Pancreas (tissue), 10 donors: ENCODE data around the gene SDR42E2. TPM values are rescaled to one million over a fixed set of nuclear protein-coding genes. Genes with fewer than 3 reads are reported as not detected.
"Not testable (repeated sequence)": the region's sequence is repeated elsewhere in the genome, so short reads cannot be mapped to it uniquely, and the experiment has no call there.

Source experiments
- ATAC-seq, 4 donors: fragments of 200-7000 bp; cut with Tn5 transposase; one replicate each; pipeline versions ENCODE4 v1.8.0 to v1.9.1; 2020; ENCODE audit warnings: mild to moderate bottlenecking in 4 of 4, moderate library complexity in 4 of 4
- DNase-seq, 6 donors: peaks; one replicate each; pipeline ENCODE4 v3.0.0-alpha.2; 2020
- FAIRE-seq: peaks from 2 replicates; lab custom pipeline; 2012; peaks lifted over from hg19 to GRCh38; lab: Jason Lieb, UNC
- H3K27ac ChIP-seq, 4 donors: fragments of 200-600 bp; sonication (generic); 1 replicate in 3 of 4; 2 replicates in 1 of 4; pipeline versions ENCODE4 v1.5.0 to v1.8.0; 2020
- H3K27me3 ChIP-seq, 4 donors: fragments of 200-600 bp; one replicate each; pipeline ENCODE4 v1.8.0; 2021
- H3K36me3 ChIP-seq, 3 donors: fragments of 200-600 bp; sonication (generic) in 1 of 3; one replicate each; pipeline versions ENCODE4 v1.5.0 to v1.8.0; 2020 to 2021
- H3K4me1 ChIP-seq, 3 donors: fragments of 200-600 bp; one replicate each; pipeline ENCODE4 v1.8.0; 2021
- H3K4me3 ChIP-seq, 4 donors: fragments of 200-600 bp; sonication (generic) in 2 of 4; one replicate each; pipeline versions ENCODE4 v1.5.0 to v1.8.0; 2020 to 2021
- H3K9me3 ChIP-seq, 4 donors: fragments of 200-600 bp; one replicate each; pipeline ENCODE4 v1.8.0; 2021
- WGBS, 2 donors: extraction: QIAGEN DNeasy Blood & Tissue Kit; methylation state at CpG; one replicate each; pipeline ENCODE4 v1.1.7; 2013; 5-methylcytosine and 5-hydroxymethylcytosine counted together
- intact Hi-C, 3 donors: fragments of 100-400 bp; cut with DNase I; formaldehyde crosslinking; loops; one replicate each; pipeline versions ENCODE4 v1.11.1 to v1.14.2; 2022
- polyA plus RNA-seq, 2 donors: library from polyadenylated mRNA; stranded (reverse); fragments of 200-250 nt; gene quantifications; one replicate each; pipeline ENCODE4 v1.2.3, GENCODE V29; 2013
- total RNA-seq, 6 donors: library from RNA; stranded (reverse); fragmentation: NEBNext Ultra II Directional in 4 of 6; extraction: Animal tissue kit (Norgen Biotek cat#: 25700) in 4 of 6; gene quantifications; one replicate each; pipeline versions ENCODE4 v1.2.1 to v1.2.4, GENCODE V29; 2021 to 2023
- TF ChIP-seq, protein P1 (sequence below), 4 donors: fragments of 200-600 bp; sonication (generic) in 3 of 4; IDR thresholded peaks; one replicate each; pipeline versions ENCODE4 v1.5.0 to v1.8.0; 2021; ENCODE audit warnings: antibody characterized with exemption in 4 of 4
- donor health status: healthy with polysubstance abuse.
- donor health status: DM: no; HTN: no; CAD: no; lungs with moderate emphysema.
- donor health status: DM: no; HTN: no; CAD: no.
- donor health status: control.
- donor health status: control.
- donor health status: Bipolar disorder and iron deficiency.
- donor health status: DM: yes; HTN: yes; CAD: no.
- donor health status: DM: no; HTN: no; CAD: no.
- donor health status: DM: no; HTN: no; CAD: no.
- donor health status: DM: yes; HTN: yes; CAD: no.

SDR42E2 gene
- total and polyA plus RNA-seq, 8 donors, result 0.07 TPM; not detected in 7

- TF ChIP-seq, protein P1, sequence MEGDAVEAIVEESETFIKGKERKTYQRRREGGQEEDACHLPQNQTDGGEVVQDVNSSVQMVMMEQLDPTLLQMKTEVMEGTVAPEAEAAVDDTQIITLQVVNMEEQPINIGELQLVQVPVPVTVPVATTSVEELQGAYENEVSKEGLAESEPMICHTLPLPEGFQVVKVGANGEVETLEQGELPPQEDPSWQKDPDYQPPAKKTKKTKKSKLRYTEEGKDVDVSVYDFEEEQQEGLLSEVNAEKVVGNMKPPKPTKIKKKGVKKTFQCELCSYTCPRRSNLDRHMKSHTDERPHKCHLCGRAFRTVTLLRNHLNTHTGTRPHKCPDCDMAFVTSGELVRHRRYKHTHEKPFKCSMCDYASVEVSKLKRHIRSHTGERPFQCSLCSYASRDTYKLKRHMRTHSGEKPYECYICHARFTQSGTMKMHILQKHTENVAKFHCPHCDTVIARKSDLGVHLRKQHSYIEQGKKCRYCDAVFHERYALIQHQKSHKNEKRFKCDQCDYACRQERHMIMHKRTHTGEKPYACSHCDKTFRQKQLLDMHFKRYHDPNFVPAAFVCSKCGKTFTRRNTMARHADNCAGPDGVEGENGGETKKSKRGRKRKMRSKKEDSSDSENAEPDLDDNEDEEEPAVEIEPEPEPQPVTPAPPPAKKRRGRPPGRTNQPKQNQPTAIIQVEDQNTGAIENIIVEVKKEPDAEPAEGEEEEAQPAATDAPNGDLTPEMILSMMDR (IDR thresholded peaks at IDR 0.05), result no peak
- H3K36me3 ChIP-seq, result no peaks in the 10 kb centered on the region
- DNase-seq (no peak), FAIRE-seq (no peak), ATAC-seq (no peak)
- H3K27ac ChIP-seq, result peak overlapping the region in 3 of 4 donors; percentile 72 to 90 (median 88)
- peaks cover 0 to 27% (median 12%) of the 10 kb centered on the region in 3 donors for H3K4me1 ChIP-seq
- intact Hi-C loops, result no loop called here
- no peaks in the 10 kb centered on the region for H3K9me3 ChIP-seq
- WGBS, 2 donors, result 86 to 90% methylated on average over 2 of the region's 2 CpGs
- H3K27me3 ChIP-seq, result no peaks in the 10 kb centered on the region
- no peak overlapping the region for H3K4me3 ChIP-seq
Measured at GRCh38 chr16:22193063-22193411, 30.7 kb downstream of the SDR42E2 start.

- TF ChIP-seq, protein P1 (IDR thresholded peaks at IDR 0.05), result no peak
- no peaks in the 10 kb centered on the region for H3K9me3 ChIP-seq
- H3K4me1 ChIP-seq, result peaks cover 0 to 9% (median 0%) of the 10 kb centered on the region in 3 donors
- 66 to 74% methylated on average over 9 of the region's 9 CpGs for WGBS, 2 donors
- DNase-seq (no peak), ATAC-seq (no peak), FAIRE-seq (no peak)
- no peaks in the 10 kb centered on the region for H3K27me3 ChIP-seq
- peak overlapping the region; percentile 8 to 74 (median 49) for H3K27ac ChIP-seq
- H3K4me3 ChIP-seq, result no peak overlapping the region
- no peaks in the 10 kb centered on the region for H3K36me3 ChIP-seq
- intact Hi-C loops, result loop anchor here in 2 of 3 donors (5.0 kb wide), 1 partner anchor 102 kb away; the partner anchor contains the start of gene POLR3E (in 2 of the 2)
Measured at GRCh38 chr16:22194707-22195444, 32.6 kb downstream of the SDR42E2 start.

DNA sequence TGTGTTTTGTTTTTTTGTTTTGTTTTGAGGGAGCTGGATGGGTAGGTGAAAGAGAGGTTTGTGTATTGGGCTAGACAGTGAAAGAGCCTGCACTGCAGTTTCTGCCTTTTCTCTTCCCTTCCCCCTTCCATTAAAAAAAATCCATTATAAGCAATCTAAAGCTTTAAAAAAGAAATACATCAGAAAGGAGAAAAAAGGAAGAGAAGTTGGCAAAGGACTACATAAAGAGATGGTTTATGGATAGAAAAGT is 33.1 kb downstream of the SDR42E2 start:
- no peak for FAIRE-seq

GRCh38 chr16:22195695-22196558 is 33.6 kb downstream of the SDR42E2 start:
- ATAC-seq (peak; percentile 31 to 60 (median 52)), FAIRE-seq (no peak), DNase-seq (peak; percentile 80 to 97 (median 90))
- Histone ChIP-seq H3K4me1 (peaks cover 0 to 8% (median 0%) of the 10 kb centered on the region in 3 donors), H3K36me3 (no peaks in the 10 kb centered on the region), H3K4me3 (peak overlapping the region; percentile 5 to 48 (median 26)), H3K27me3 (no peaks in the 10 kb centered on the region), H3K27ac (peak overlapping the region in 3 of 4 donors; percentile 36 to 74 (median 62)), H3K9me3 (no peaks in the 10 kb centered on the region)
- TF ChIP-seq, protein P1 (IDR thresholded peaks at IDR 0.05), result peak; percentile 45 to 83 (median 78)
- WGBS, 2 donors, result 2% methylated on average over 39 of the region's 39 CpGs
- intact Hi-C loops, result loop anchor here in 2 of 3 donors (5.0 kb wide), 1 partner anchor 101 kb away; the partner anchor contains the start of gene POLR3E (in 2 of the 2)

More for the DNA sequence above, 33.1 kb downstream of the SDR42E2 start:
- Histone ChIP-seq H3K36me3 (no peaks in the 10 kb centered on the region), H3K27ac (peak overlapping the region; percentile 8 to 74 (median 49)), H3K4me3 (peak overlapping the region in 1 of 4 donors; percentile 48), H3K4me1 (peaks cover 0 to 8% (median 0%) of the 10 kb centered on the region in 3 donors), H3K9me3 (no peaks in the 10 kb centered on the region), H3K27me3 (no peaks in the 10 kb centered on the region)
- ATAC-seq, result no peak
- TF ChIP-seq, protein P1 (IDR thresholded peaks at IDR 0.05), result no peak
- no peak for DNase-seq
- intact Hi-C loops, result loop anchor here in 2 of 3 donors (5.0 kb wide), 1 partner anchor 102 kb away; the partner anchor contains the start of gene POLR3E (in 2 of the 2)

DNA sequence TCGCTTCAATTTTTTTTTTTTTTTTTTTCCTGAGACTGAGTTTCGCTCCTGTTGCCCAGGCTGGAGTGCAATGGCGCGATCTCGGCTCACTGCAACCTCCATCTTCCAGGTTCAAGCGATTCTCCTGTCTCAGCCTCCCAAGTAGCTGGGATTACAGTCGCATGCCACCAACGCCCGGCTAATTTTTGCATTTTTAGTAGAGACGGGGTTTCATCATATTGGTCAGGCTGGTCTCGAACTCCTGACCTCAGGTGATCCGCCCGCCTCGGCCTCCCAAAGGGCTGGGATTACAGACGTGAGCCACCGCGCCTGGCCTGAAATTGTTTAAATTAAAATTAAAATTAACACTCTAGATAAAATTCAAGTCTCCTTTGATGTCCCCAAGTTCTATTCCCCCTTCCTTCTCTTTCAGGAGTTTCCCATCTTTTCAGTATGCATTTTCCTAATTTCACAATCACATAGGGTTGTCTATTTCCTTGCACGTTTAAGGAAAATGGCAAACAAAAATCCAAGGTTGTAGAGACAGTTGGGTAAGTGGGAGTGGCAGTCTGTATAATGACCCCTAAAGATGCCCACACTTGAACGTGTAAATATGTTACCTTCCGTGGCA is 34.4 kb downstream of the SDR42E2 start:
- H3K4me1 ChIP-seq, ATAC-seq, H3K27ac ChIP-seq, H3K27me3 ChIP-seq, H3K36me3 ChIP-seq, FAIRE-seq, DNase-seq, H3K9me3 ChIP-seq: not testable (repeated sequence)
- peak overlapping the region in 2 of 4 donors; percentile 32 to 48 for H3K4me3 ChIP-seq
- intact Hi-C loops, result loop anchor here in 2 of 3 donors (5.0 kb wide), 1 partner anchor 101 kb away; the partner anchor contains the start of gene POLR3E (in 2 of the 2)
- 27 to 28% methylated on average over 20 of the region's 20 CpGs for WGBS, 2 donors
